SK-N-SH treated with all-trans-retinoic acid at 6 μM for 48 hours (cell line): ENCODE data around the gene SLC25A48.

ENCODE experiments used
- ATAC-seq: fragments of 200-7000 bp; cut with Tn5 transposase; 3 replicates; pipeline ENCODE4 v1.9.1; 2020; ENCODE audit warnings: mild to moderate bottlenecking, moderate library complexity
- ARNTL ChIP-seq: fragments of 450-650 bp; formaldehyde crosslinking; IDR thresholded peaks from 2 replicates; pipeline ENCODE4 v1.5.0; 2020; ENCODE audit warnings: low read depth, mild to moderate bottlenecking, moderate library complexity, borderline replicate concordance
- BACH2 ChIP-seq: fragments of 250-450 bp; sonication (Bioruptor Pico); IDR thresholded peaks from 2 replicates; pipeline ENCODE4 v1.9.0; 2021; ENCODE audit warnings: mild to moderate bottlenecking, borderline replicate concordance
- CREB5 ChIP-seq: fragments of 250-450 bp; sonication (Bioruptor Pico); IDR thresholded peaks from 2 replicates; pipeline ENCODE4 v1.5.1; 2020; ENCODE audit warnings: low read depth, mild to moderate bottlenecking, moderate library complexity
- CSDC2 ChIP-seq: fragments of 250-450 bp; sonication (Bioruptor Pico); IDR thresholded peaks from 2 replicates; pipeline ENCODE4 v1.5.0; 2020; ENCODE audit warnings: mild to moderate bottlenecking, moderate library complexity
- CSRNP3 ChIP-seq: fragments of 250-450 bp; sonication (Bioruptor Pico); IDR thresholded peaks from 2 replicates; pipeline ENCODE4 v1.5.1; 2021; ENCODE audit warnings: mild to moderate bottlenecking, moderate library complexity
- ESRRG ChIP-seq: fragments of 250-450 bp; sonication (Bioruptor Pico); IDR thresholded peaks from 2 replicates; pipeline ENCODE4 v1.6.1; 2021; ENCODE audit warnings: mild to moderate bottlenecking
- GLIS3 ChIP-seq: fragments of 250-450 bp; sonication (Bioruptor Pico); IDR thresholded peaks from 2 replicates; pipeline ENCODE4 v1.5.0; 2020; ENCODE audit warnings: mild to moderate bottlenecking, moderate library complexity
- ISL1 ChIP-seq: fragments of 250-450 bp; sonication (Bioruptor Pico); IDR thresholded peaks from 2 replicates; pipeline ENCODE4 v2.1.2; 2022; ENCODE audit warnings: mild to moderate bottlenecking, moderate library complexity
- OSR1 ChIP-seq: fragments of 250-450 bp; sonication (Bioruptor Pico); IDR thresholded peaks from 2 replicates; pipeline ENCODE4 v1.8.0; 2022; ENCODE audit warnings: moderate library complexity, mild to moderate bottlenecking, inconsistent platforms
- POU6F1 ChIP-seq: fragments of 250-450 bp; sonication (Bioruptor Pico); IDR thresholded peaks from 2 replicates; pipeline ENCODE4 v1.8.0; 2021; ENCODE audit warnings: low read depth, mild to moderate bottlenecking, moderate library complexity, borderline replicate concordance
- PPARA ChIP-seq: fragments of 250-450 bp; sonication (Bioruptor Pico); IDR thresholded peaks from 2 replicates; pipeline ENCODE4 v1.5.0; 2020; ENCODE audit warnings: mild to moderate bottlenecking, borderline replicate concordance
- RARB ChIP-seq: fragments of 250-450 bp; sonication (Bioruptor Pico); IDR thresholded peaks from 2 replicates; pipeline ENCODE4 v1.8.0; 2021; ENCODE audit warnings: mild to moderate bottlenecking, moderate library complexity
- SNAI2 ChIP-seq: fragments of 250-450 bp; sonication (Bioruptor Pico); IDR thresholded peaks from 2 replicates; pipeline ENCODE4 v1.5.0; 2020; ENCODE audit warnings: mild to moderate bottlenecking, moderate library complexity
- TCF4 ChIP-seq: fragments of 250-450 bp; sonication (Bioruptor Pico); IDR thresholded peaks from 2 replicates; pipeline ENCODE4 v1.8.0; 2021; ENCODE audit warnings: mild to moderate bottlenecking, moderate library complexity, borderline replicate concordance
- TOX ChIP-seq: fragments of 250-450 bp; sonication (Bioruptor Pico); IDR thresholded peaks from 2 replicates; pipeline ENCODE4 v1.8.0; 2021; ENCODE audit warnings: mild to moderate bottlenecking, moderate library complexity, borderline replicate concordance
- TSHZ2 ChIP-seq: fragments of 250-450 bp; sonication (Bioruptor Pico); IDR thresholded peaks from 2 replicates; pipeline ENCODE4 v1.5.0; 2020; ENCODE audit warnings: mild to moderate bottlenecking, moderate library complexity
- ZC3H10 ChIP-seq: fragments of 250-450 bp; sonication (Bioruptor Pico); IDR thresholded peaks from 2 replicates; pipeline ENCODE4 v1.5.1; 2021; ENCODE audit warnings: mild to moderate bottlenecking, moderate library complexity
- ZFP3 ChIP-seq: fragments of 250-450 bp; sonication (Bioruptor Pico); IDR thresholded peaks from 2 replicates; pipeline ENCODE4 v1.5.0; 2020; ENCODE audit warnings: mild to moderate bottlenecking, moderate library complexity
- ZFP30 ChIP-seq: fragments of 450-650 bp; formaldehyde crosslinking; IDR thresholded peaks from 2 replicates; pipeline ENCODE4 v1.5.0; 2022; ENCODE audit warnings: mild to moderate bottlenecking, moderate library complexity
- ZNF70 ChIP-seq: fragments of 450-650 bp; formaldehyde crosslinking; IDR thresholded peaks from 2 replicates; pipeline ENCODE4 v1.5.0; 2020; ENCODE audit warnings: mild to moderate bottlenecking, moderate library complexity
- ZNF8 ChIP-seq: fragments of 450-650 bp; formaldehyde crosslinking; IDR thresholded peaks from 2 replicates; pipeline ENCODE4 v1.5.0; 2020; ENCODE audit warnings: mild to moderate bottlenecking, moderate library complexity

Gene SLC25A48

GRCh38 chr5:135900276-135900675, 65.8 kb downstream of the SLC25A48 start:
- TF ChIP-seq GLIS3 (no peak), TSHZ2 (no peak), ZFP30 (CRISPR knock-in tag) (no peak), POU6F1 (CRISPR knock-in tag) (no peak), SNAI2 (no peak), RARB (CRISPR knock-in tag) (no peak), ZNF8 (CRISPR knock-in tag) (no peak), TCF4 (CRISPR knock-in tag) (no peak), ZC3H10 (CRISPR knock-in tag) (no peak), ARNTL (CRISPR knock-in tag) (no peak), PPARA (CRISPR knock-in tag) (no peak), BACH2 (CRISPR knock-in tag) (no peak)
- no peak for ATAC-seq

- TF ChIP-seq RARB (CRISPR knock-in tag): no peak
- TF ChIP-seq PPARA (CRISPR knock-in tag): no peak
- TF ChIP-seq ESRRG (CRISPR knock-in tag): no peak
- TF ChIP-seq GLIS3: no peak
- no peak for TF ChIP-seq ISL1
- no peak for TF ChIP-seq ZNF8 (CRISPR knock-in tag)
- TF ChIP-seq ZFP30 (CRISPR knock-in tag): no peak
- TF ChIP-seq CSDC2: no peak
- no peak for TF ChIP-seq TOX (CRISPR knock-in tag)
- TF ChIP-seq SNAI2: no peak
- TF ChIP-seq CREB5 (CRISPR knock-in tag): no peak
- no peak for TF ChIP-seq POU6F1 (CRISPR knock-in tag)
- no peak for TF ChIP-seq ZNF70 (CRISPR knock-in tag)
- ATAC-seq: no peak
Measured at GRCh38 chr5:135901633-135902032, 67.2 kb downstream of the SLC25A48 start.

- ATAC-seq: no peak
- TF ChIP-seq TOX (CRISPR knock-in tag): no peak
Measured at GRCh38 chr5:135905144-135905543, 70.7 kb downstream of the SLC25A48 start.

GRCh38 chr5:135913713-135914626, 79.5 kb downstream of the SLC25A48 start:
- ATAC-seq: no peak
- TF ChIP-seq SNAI2 (no peak), RARB (CRISPR knock-in tag) (no peak), TOX (CRISPR knock-in tag) (no peak), POU6F1 (CRISPR knock-in tag) (no peak), ZFP3 (CRISPR knock-in tag) (no peak), CREB5 (CRISPR knock-in tag) (no peak), TCF4 (CRISPR knock-in tag) (no peak), ARNTL (CRISPR knock-in tag) (no peak), ZNF70 (CRISPR knock-in tag) (no peak), OSR1 (CRISPR knock-in tag) (no peak), BACH2 (CRISPR knock-in tag) (no peak), ZC3H10 (CRISPR knock-in tag) (no peak), CSRNP3 (no peak)
